Measurements from ENCODE around the gene LRRC7.

The LRRC7 gene

GRCh38 chr1:70090875-70091274, 523.2 kb downstream of the LRRC7 start:
- peak; percentile 16 for DNase-seq (ENCODE audit: low read depth, low spot score)

- DNase-seq (ENCODE audit: low read depth, low spot score): no peak
Observed at GRCh38 chr1:70091811-70092210, 524.1 kb downstream of the LRRC7 start.

GRCh38 chr1:70092526-70092925, 524.8 kb downstream of the LRRC7 start:
- no peak for DNase-seq (ENCODE audit: low read depth, low spot score)

GRCh38 chr1:70093250-70093975, 525.7 kb downstream of the LRRC7 start:
- no peak for DNase-seq (ENCODE audit: low read depth, low spot score)

GRCh38 chr1:70101231-70101630, 533.5 kb downstream of the LRRC7 start:
- DNase-seq (ENCODE audit: low read depth, low spot score): no peak

GRCh38 chr1:70101774-70102173, 534.1 kb downstream of the LRRC7 start:
- no peak for DNase-seq (ENCODE audit: low read depth, low spot score)

GRCh38 chr1:70103770-70104169, 536.0 kb downstream of the LRRC7 start:
- DNase-seq (ENCODE audit: low read depth, low spot score): no peak

- no peak for DNase-seq (ENCODE audit: low read depth, low spot score)
Observed at GRCh38 chr1:70109241-70109640, 541.5 kb downstream of the LRRC7 start.

GRCh38 chr1:70112838-70113237, 545.1 kb downstream of the LRRC7 start:
- DNase-seq (ENCODE audit: low read depth, low spot score): no peak

GRCh38 chr1:70115315-70115714, 547.6 kb downstream of the LRRC7 start:
- no peak for DNase-seq (ENCODE audit: low read depth, low spot score)

GRCh38 chr1:70117046-70117445, 549.3 kb downstream of the LRRC7 start:
- no peak for DNase-seq (ENCODE audit: low read depth, low spot score)

- DNase-seq (ENCODE audit: low read depth, low spot score): no peak
Observed at GRCh38 chr1:70134148-70134547, 566.4 kb downstream of the LRRC7 start.

GRCh38 chr1:70140343-70140742, 572.6 kb downstream of the LRRC7 start:
- peak; percentile 32 for DNase-seq (ENCODE audit: low read depth, low spot score)

GRCh38 chr1:70140894-70141293, 573.2 kb downstream of the LRRC7 start:
- DNase-seq (ENCODE audit: low read depth, low spot score): peak; percentile 4

- DNase-seq (ENCODE audit: low read depth, low spot score): peak; percentile 16
Observed at GRCh38 chr1:70142075-70142474, 574.4 kb downstream of the LRRC7 start.

GRCh38 chr1:70143048-70143659, 575.4 kb downstream of the LRRC7 start:
- DNase-seq (ENCODE audit: low read depth, low spot score): peak; percentile 20

GRCh38 chr1:70146488-70146887, 578.8 kb downstream of the LRRC7 start:
- peak; percentile 13 for DNase-seq (ENCODE audit: low read depth, low spot score)

- no peak for DNase-seq (ENCODE audit: low read depth, low spot score)
Observed at GRCh38 chr1:70150444-70150843, 582.7 kb downstream of the LRRC7 start.

GRCh38 chr1:70153739-70154138, 586.0 kb downstream of the LRRC7 start:
- DNase-seq (ENCODE audit: low read depth, low spot score): no peak

- DNase-seq (ENCODE audit: low read depth, low spot score): no peak
Observed at GRCh38 chr1:70156529-70157120, 588.9 kb downstream of the LRRC7 start.

GRCh38 chr1:70164350-70164749, 596.6 kb downstream of the LRRC7 start:
- DNase-seq (ENCODE audit: low read depth, low spot score): no peak

GRCh38 chr1:70168283-70168682, 600.6 kb downstream of the LRRC7 start:
- DNase-seq (ENCODE audit: low read depth, low spot score): no peak
